GM10266 (cell line): ENCODE measurements around the gene MRPL4.

ENCODE experiments used
- DNase-seq: peaks from one replicate; pipeline ENCODE4 v3.0.0; 2012; ENCODE audit errors: extremely low spot score
- TF ChIP-seq, protein P1 (sequence below): IDR thresholded peaks from 2 replicates; pipeline ENCODE4 v1.5.1; 2012; ENCODE audit warnings: mild to moderate bottlenecking, low read depth; ENCODE audit not compliant: control insufficient read depth, insufficient read depth; ENCODE audit errors: missing control alignments

The MRPL4 gene

DNA sequence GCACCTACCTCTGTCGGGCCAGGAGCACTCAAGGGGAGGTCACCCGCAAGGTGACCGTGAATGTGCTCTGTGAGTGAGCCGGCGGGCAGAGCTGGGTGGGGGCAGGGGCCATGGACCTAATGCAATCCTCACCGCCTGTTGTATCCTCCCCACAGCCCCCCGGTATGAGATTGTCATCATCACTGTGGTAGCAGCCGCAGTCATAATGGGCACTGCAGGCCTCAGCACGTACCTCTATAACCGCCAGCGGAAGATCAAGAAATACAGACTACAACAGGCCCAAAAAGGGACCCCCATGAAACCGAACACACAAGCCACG is 32.9 kb downstream of the MRPL4 start:
- no peak for DNase-seq
- TF ChIP-seq, protein P1, sequence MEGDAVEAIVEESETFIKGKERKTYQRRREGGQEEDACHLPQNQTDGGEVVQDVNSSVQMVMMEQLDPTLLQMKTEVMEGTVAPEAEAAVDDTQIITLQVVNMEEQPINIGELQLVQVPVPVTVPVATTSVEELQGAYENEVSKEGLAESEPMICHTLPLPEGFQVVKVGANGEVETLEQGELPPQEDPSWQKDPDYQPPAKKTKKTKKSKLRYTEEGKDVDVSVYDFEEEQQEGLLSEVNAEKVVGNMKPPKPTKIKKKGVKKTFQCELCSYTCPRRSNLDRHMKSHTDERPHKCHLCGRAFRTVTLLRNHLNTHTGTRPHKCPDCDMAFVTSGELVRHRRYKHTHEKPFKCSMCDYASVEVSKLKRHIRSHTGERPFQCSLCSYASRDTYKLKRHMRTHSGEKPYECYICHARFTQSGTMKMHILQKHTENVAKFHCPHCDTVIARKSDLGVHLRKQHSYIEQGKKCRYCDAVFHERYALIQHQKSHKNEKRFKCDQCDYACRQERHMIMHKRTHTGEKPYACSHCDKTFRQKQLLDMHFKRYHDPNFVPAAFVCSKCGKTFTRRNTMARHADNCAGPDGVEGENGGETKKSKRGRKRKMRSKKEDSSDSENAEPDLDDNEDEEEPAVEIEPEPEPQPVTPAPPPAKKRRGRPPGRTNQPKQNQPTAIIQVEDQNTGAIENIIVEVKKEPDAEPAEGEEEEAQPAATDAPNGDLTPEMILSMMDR = no peak

DNA sequence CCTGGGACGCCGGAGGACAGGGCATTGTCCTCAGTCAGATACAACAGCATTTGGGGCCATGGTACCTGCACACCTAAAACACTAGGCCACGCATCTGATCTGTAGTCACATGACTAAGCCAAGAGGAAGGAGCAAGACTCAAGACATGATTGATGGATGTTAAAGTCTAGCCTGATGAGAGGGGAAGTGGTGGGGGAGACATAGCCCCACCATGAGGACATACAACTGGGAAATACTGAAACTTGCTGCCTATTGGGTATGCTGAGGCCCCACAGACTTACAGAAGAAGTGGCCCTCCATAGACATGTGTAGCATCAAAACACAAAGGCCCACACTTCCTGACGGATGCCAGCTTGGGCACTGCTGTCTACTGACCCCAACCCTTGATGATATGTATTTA is 33.4 kb downstream of the MRPL4 start:
- TF ChIP-seq, protein P1 = no peak
- DNase-seq = no peak

DNA sequence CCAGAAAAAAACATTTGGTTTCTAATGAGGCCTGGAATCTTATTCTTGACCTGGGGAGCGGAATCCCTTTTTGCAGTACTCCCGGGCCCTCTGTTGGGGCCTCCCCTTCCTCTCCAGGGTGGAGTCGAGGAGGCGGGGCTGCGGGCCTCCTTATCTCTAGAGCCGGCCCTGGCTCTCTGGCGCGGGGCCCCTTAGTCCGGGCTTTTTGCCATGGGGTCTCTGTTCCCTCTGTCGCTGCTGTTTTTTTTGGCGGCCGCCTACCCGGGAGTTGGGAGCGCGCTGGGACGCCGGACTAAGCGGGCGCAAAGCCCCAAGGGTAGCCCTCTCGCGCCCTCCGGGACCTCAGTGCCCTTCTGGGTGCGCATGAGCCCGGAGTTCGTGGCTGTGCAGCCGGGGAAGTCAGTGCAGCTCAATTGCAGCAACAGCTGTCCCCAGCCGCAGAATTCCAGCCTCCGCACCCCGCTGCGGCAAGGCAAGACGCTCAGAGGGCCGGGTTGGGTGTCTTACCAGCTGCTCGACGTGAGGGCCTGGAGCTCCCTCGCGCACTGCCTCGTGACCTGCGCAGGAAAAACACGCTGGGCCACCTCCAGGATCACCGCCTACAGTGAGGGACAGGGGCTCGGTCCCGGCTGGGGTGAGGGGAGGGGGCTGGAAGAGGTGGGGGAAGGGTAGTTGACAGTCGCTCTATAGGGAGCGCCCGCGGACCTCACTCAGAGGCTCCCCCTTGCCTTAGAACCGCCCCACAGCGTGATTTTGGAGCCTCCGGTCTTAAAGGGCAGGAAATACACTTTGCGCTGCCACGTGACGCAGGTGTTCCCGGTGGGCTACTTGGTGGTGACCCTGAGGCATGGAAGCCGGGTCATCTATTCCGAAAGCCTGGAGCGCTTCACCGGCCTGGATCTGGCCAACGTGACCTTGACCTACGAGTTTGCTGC is 35.1 kb downstream of the MRPL4 start, which contains the start of gene ICAM4:
ICAM4 (plus strand) TSS at position 153 of the 935 bp plus-strand sequence; CDS start at position 211, 58 bp downstream.
- TF ChIP-seq, protein P1 = no peak
- no peak for DNase-seq

DNA sequence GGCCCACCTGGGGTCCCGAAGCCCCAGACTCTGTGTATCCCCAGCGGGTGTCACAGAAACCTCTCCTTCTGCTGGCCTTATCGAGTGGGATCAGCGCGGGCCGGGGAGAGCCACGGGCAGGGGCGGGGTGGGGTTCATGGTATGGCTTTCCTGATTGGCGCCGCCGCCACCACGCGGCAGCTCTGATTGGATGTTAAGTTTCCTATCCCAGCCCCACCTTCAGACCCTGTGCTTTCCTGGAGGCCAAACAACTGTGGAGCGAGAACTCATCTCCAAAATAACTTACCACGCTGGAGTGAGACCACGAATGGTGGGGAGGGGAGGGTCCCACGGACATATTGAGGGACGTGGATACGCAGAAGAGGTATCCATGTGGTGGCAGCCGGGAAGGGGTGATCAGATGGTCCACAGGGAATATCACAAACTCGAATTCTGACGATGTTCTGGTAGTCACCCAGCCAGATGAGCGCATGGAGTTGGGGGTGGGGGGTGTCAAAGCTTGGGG is 36.7 kb downstream of the MRPL4 start:
- TF ChIP-seq, protein P1 = no peak
- DNase-seq = peak; percentile 84

DNA sequence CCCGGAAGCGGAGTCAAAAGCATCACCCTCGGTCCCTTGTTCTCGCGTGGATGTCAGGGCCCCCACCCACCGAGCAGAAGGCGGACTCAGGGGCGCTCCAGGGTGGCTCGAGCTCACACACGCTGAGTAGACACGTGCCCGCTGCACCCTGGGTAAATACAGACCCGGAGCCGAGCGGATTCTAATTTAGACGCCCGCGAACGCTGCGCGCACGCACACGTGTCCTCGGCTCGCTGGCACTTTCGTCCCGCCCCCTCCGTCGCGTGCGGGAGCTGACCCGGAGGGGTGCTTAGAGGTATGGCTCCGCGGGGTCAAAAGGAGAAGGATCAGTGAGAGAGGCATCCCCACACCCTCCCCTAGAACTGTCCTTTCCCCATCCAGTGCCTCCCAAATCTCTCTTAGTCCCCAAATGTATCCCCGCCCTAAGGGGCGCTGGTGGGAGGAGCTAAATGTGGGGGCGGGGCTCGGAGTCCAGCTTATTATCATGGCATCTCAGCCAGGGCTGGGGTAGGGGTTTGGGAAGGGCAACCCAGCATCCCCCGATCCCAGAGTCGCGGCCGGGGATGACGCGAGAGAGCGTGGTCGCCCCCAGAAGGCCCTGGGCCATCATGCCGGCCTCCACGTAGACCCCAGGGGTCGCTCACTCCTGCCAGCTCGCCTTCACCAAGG is 37.3 kb downstream of the MRPL4 start:
- TF ChIP-seq, protein P1 = no peak
- peak; percentile 71 for DNase-seq

DNA sequence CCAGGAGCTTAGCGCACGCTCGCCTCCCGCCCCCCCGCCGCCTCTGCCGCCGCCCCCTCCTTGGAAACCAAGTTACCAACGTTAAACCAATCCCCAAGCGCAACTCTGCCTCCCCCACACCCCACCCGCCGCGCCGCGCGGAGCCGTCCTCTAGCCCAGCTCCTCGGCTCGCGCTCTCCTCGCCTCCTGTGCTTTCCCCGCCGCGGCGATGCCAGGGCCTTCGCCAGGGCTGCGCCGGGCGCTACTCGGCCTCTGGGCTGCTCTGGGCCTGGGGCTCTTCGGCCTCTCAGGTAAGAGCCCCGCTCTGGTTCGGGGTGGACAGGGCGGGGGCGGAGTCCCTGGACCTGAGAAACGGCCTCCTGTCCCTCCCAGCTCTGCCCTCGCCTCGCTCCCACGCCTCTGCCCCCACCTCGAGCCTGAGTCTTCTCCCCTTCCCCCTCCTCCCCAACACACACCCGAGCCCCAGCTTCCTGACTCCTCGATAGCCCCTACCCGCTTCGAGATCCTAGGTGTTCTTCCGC is 37.9 kb downstream of the MRPL4 start, which contains the start of gene ICAM5:
ICAM5 (plus strand) TSS at position 117 of the 521 bp plus-strand sequence; CDS start at position 209, 92 bp downstream.
- no peak for DNase-seq
- TF ChIP-seq, protein P1 = no peak

DNA sequence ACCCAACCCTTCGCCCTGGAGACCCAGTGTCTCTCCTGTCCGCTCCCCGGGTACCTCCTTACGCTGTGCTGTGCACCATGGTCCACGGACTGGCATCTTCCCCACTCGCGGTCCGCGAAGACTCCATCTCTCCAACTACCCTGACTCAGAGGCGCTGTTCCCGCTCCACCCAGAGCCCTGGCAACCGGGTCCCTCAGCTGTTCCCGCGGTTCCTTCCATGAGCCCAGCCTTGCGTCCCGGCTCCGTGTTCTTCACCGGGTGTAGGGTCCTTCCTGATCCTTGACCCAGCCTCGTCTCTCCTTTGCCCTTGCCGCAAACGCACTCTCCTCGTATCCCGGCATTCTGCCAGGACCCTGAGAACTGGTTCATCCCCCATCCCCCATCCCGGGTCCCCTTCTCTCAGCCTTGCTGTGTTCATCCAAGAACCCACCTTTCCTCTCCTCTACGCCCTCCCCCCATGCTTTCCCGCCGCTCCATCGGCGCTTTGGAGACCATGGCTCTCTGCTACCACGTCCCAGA is 38.4 kb downstream of the MRPL4 start:
- DNase-seq = no peak
- TF ChIP-seq, protein P1 = no peak
